ENCODE data around the gene SLC39A1. TPM values are rescaled to one million over a fixed set of nuclear protein-coding genes. Genes with fewer than 3 reads are reported as not detected.

The SLC39A1 gene
- total RNA-seq, 2 experiments from 2014 or later = 35.7 to 36.5 TPM

- H3K4me1 Mint-ChIP-seq (ENCODE audit: low read depth) = peaks cover 17% of the 10 kb centered on the region
- no peak for DNase-seq
- CTCF ChIA-PET = interaction anchor here (0.6 to 1.9 kb wide), 4 partner anchors 11 to 59 kb away, joined by 3 to 6 read pairs (median 4); partner anchors contain the start of gene DENND4B
- no peak overlapping the region for H3K4me3 Mint-ChIP-seq
- H3K36me3 Mint-ChIP-seq (ENCODE audit: low read depth) = peaks cover 29% of the 10 kb centered on the region
- POLR2A ChIA-PET = interaction anchor here (0.6 to 1.5 kb wide), 3 partner anchors 9 to 39 kb away, joined by 3 to 6 read pairs (median 4); partner anchors contain the start of gene CREB3L4
- no peaks in the 10 kb centered on the region for H3K27me3 Mint-ChIP-seq (ENCODE audit: low read depth)
- no peaks in the 10 kb centered on the region for H3K9me3 Mint-ChIP-seq (ENCODE audit: insufficient read depth)
- ATAC-seq = no peak
- H3K27ac Mint-ChIP-seq = peak overlapping the region; percentile 39
Measured at GRCh38 chr1:153928245-153928644, 35.1 kb downstream of the SLC39A1 start.

DNA sequence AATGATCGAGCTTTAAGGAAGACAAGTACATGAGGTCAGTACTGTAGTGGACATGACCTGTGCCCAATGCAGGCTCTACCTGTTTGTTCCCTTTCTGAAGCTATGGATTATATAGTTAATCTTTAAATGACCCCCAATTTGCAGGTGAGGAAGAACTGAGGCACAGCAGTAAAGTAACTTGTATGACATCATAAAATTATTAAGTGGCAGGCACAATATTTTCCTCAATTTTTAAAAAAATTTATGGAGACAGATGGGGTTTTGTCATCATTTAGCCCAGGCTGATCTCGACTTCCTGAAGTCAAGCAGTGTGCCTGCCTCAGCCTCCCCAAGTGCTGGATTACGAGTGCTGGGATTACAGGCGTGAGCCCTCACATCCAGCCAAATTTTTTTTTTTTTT, 36.9 kb downstream of the SLC39A1 start:
- no peak for ATAC-seq
- Mint-ChIP-seq H3K27me3 (ENCODE audit: low read depth) (no peaks in the 10 kb centered on the region), H3K27ac (no peak overlapping the region), H3K9me3 (ENCODE audit: insufficient read depth) (no peaks in the 10 kb centered on the region), H3K4me1 (ENCODE audit: low read depth) (peaks cover 20% of the 10 kb centered on the region), H3K4me3 (no peak overlapping the region), H3K36me3 (ENCODE audit: low read depth) (peaks cover 22% of the 10 kb centered on the region)
- CTCF ChIA-PET = interaction anchor here (1.2 kb wide), 1 partner anchor 19 kb away, joined by 7 read pairs; the partner anchor contains the start of gene DENND4B
- POLR2A ChIA-PET = interaction anchor here (1.2 to 1.9 kb wide), 2 partner anchors 13 to 19 kb away, joined by 4 to 8 read pairs; no protein-coding TSS in a partner anchor
- no peak for DNase-seq

GRCh38 chr1:153922972-153923925, 40.1 kb downstream of the SLC39A1 start, which contains the start of gene GATAD2B:
GATAD2B (minus strand) TSS chr1:153922972; CDS start chr1:153828347, 94,625 bp downstream.
- Mint-ChIP-seq H3K27ac (peak within 1 kb of the TSS; percentile 96), H3K4me3 (peak within 1 kb of the TSS; percentile 95), H3K27me3 (ENCODE audit: low read depth) (no peaks in the 10 kb centered on the region), H3K4me1 (ENCODE audit: low read depth) (peaks cover 38% of the 10 kb centered on the region), H3K36me3 (ENCODE audit: low read depth) (peaks cover 21% of the 10 kb centered on the region), H3K9me3 (ENCODE audit: insufficient read depth) (no peaks in the 10 kb centered on the region)
- ATAC-seq (peak; percentile 96), DNase-seq (peak; percentile 100)
- POLR2A ChIA-PET = interaction anchor here (0.6 to 3.7 kb wide), 26 partner anchors 10 to 406 kb away, joined by 3 to 71 read pairs (median 3); partner anchors contain the start of genes CREB3L4, CRTC2, DENND4B and JTB
- CTCF ChIA-PET = interaction anchor here (0.7 to 7.2 kb wide), 12 partner anchors 12 to 412 kb away, joined by 3 to 70 read pairs (median 4); partner anchors contain the start of genes CREB3L4, DENND4B and RAB13

DNA sequence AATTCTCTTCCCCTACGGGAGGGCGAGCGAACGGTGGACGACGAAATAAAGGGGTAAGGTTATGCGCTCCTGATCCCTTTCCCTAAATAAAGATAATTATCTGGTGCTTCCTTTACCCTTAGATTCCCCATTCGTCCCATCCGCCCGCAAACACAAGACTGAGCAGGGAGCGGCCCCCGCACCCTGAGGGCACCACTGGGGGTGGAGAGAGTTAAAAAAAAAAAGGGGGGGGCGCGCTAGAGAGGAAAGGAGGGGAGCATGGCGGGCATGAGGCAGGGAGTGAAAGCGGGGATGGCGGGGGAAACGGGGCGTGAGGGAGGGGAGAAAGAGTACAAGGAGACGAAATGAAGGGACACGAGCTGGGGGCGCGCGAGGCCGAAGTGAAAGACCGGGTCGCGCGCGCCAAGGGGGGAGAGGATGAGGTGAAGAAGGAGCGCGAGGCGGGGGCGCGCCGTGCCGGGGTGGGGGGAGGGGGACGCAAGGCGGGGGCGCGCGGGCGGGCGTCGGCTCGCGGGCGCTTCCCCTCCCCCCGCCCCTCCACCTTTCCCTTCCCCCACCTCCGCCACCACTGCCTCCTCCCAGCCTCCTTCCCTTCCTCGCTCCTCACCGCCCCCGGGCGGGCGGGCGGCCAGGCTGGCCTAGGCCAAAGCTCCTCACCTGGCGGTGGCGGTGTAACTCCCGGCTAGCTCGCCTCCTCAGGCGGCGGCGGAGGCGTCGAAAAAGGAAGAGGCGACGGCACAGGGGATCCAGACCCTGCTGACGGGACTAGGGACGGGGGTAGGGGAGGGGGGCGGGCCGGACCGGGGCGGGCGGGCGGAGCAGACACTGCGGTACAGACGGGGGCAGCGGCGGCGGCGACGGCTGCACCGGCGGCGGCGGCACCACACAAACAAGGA, 41.0 kb downstream of the SLC39A1 start:
- CTCF ChIA-PET = interaction anchor here (0.7 to 7.2 kb wide), 17 partner anchors 11 to 149 kb away, joined by 3 to 70 read pairs (median 6); partner anchors contain the start of genes CREB3L4, DENND4B and RAB13
- POLR2A ChIA-PET = interaction anchor here (0.7 to 3.7 kb wide), 14 partner anchors 9 to 235 kb away, joined by 3 to 71 read pairs (median 4); partner anchors contain the start of genes CREB3L4, CRTC2, DENND4B and JTB
- Mint-ChIP-seq H3K4me3 (peak overlapping the region; percentile 95), H3K9me3 (ENCODE audit: insufficient read depth) (no peaks in the 10 kb centered on the region), H3K27me3 (ENCODE audit: low read depth) (no peaks in the 10 kb centered on the region), H3K4me1 (ENCODE audit: low read depth) (peaks cover 42% of the 10 kb centered on the region), H3K27ac (peak overlapping the region; percentile 96), H3K36me3 (ENCODE audit: low read depth) (peaks cover 28% of the 10 kb centered on the region)
- ATAC-seq = peak; percentile 2
- DNase-seq = peak; percentile 80

DNA sequence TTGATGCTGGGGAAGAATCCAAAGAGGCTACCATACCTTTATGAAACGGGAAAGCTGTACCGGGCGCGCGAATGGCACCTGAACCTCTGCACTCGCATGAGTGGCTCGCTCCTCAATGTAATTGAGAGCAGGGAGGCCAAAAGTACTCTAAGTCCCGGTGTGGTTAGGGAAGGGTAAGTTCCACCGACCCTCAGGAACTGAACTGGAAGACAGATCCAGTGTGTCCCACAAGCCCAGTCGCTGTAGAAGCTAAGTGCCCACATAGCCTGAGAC, 41.6 kb downstream of the SLC39A1 start:
- H3K4me1 Mint-ChIP-seq (ENCODE audit: low read depth) = peaks cover 42% of the 10 kb centered on the region
- DNase-seq (no peak), ATAC-seq (no peak)
- CTCF ChIA-PET = interaction anchor here (0.7 to 7.2 kb wide), 13 partner anchors 10 to 148 kb away, joined by 3 to 70 read pairs (median 7); partner anchors contain the start of genes CREB3L4, DENND4B and RAB13
- H3K27me3 Mint-ChIP-seq (ENCODE audit: low read depth) = no peaks in the 10 kb centered on the region
- peak overlapping the region; percentile 96 for H3K27ac Mint-ChIP-seq
- peaks cover 28% of the 10 kb centered on the region for H3K36me3 Mint-ChIP-seq (ENCODE audit: low read depth)
- peak overlapping the region; percentile 82 for H3K4me3 Mint-ChIP-seq
- POLR2A ChIA-PET = interaction anchor here (1.1 to 3.7 kb wide), 8 partner anchors 23 to 116 kb away, joined by 3 to 71 read pairs (median 5); partner anchors contain the start of genes CREB3L4, CRTC2, DENND4B and JTB
- H3K9me3 Mint-ChIP-seq (ENCODE audit: insufficient read depth) = no peaks in the 10 kb centered on the region

- DNase-seq (peak; percentile 32), ATAC-seq (no peak)
- CTCF ChIA-PET = interaction anchor here (0.7 to 7.2 kb wide), 15 partner anchors 10 to 148 kb away, joined by 3 to 70 read pairs (median 6); partner anchors contain the start of genes CREB3L4, DENND4B, RAB13 and SLC27A3
- Mint-ChIP-seq H3K27ac (peak overlapping the region; percentile 96), H3K36me3 (ENCODE audit: low read depth) (peaks cover 30% of the 10 kb centered on the region), H3K27me3 (ENCODE audit: low read depth) (no peaks in the 10 kb centered on the region), H3K9me3 (ENCODE audit: insufficient read depth) (no peaks in the 10 kb centered on the region), H3K4me1 (ENCODE audit: low read depth) (peaks cover 44% of the 10 kb centered on the region), H3K4me3 (peak overlapping the region; percentile 82)
- POLR2A ChIA-PET = interaction anchor here (0.9 to 3.7 kb wide), 7 partner anchors 24 to 116 kb away, joined by 3 to 71 read pairs (median 4); partner anchors contain the start of genes CREB3L4, DENND4B, JTB and RPS27
Measured at GRCh38 chr1:153921080-153921802, 42.1 kb downstream of the SLC39A1 start.

GRCh38 chr1:153919876-153920852, 43.2 kb downstream of the SLC39A1 start:
- Mint-ChIP-seq H3K9me3 (ENCODE audit: insufficient read depth) (no peaks in the 10 kb centered on the region), H3K27ac (peak overlapping the region; percentile 72), H3K27me3 (ENCODE audit: low read depth) (no peaks in the 10 kb centered on the region), H3K36me3 (ENCODE audit: low read depth) (peaks cover 32% of the 10 kb centered on the region), H3K4me3 (peak overlapping the region; percentile 82), H3K4me1 (ENCODE audit: low read depth) (peaks cover 45% of the 10 kb centered on the region)
- ChIA-PET POLR2A (interaction anchor here (0.7 to 3.7 kb wide), 9 partner anchors 8 to 238 kb away, joined by 3 to 71 read pairs (median 3); partner anchors contain the start of genes CREB3L4, DENND4B and RPS27), CTCF (interaction anchor here (0.6 to 7.2 kb wide), 21 partner anchors 10 to 147 kb away, joined by 3 to 70 read pairs (median 5); partner anchors contain the start of genes CREB3L4, DENND4B, RAB13 and SLC27A3)
- DNase-seq (peak; percentile 59), ATAC-seq (peak; percentile 1)

- Mint-ChIP-seq H3K4me1 (ENCODE audit: low read depth) (peaks cover 42% of the 10 kb centered on the region), H3K27me3 (ENCODE audit: low read depth) (no peaks in the 10 kb centered on the region), H3K36me3 (ENCODE audit: low read depth) (peaks cover 35% of the 10 kb centered on the region), H3K9me3 (ENCODE audit: insufficient read depth) (no peaks in the 10 kb centered on the region), H3K4me3 (no peak overlapping the region), H3K27ac (no peak overlapping the region)
- CTCF ChIA-PET = interaction anchor here (0.7 to 1.1 kb wide), 2 partner anchors 21 to 51 kb away, joined by 3 read pairs; partner anchors contain the start of gene CREB3L4
- ATAC-seq = no peak
- no peak for DNase-seq
- POLR2A ChIA-PET = no interaction called here
Measured at GRCh38 chr1:153916297-153916696, 47.0 kb downstream of the SLC39A1 start.

DNA sequence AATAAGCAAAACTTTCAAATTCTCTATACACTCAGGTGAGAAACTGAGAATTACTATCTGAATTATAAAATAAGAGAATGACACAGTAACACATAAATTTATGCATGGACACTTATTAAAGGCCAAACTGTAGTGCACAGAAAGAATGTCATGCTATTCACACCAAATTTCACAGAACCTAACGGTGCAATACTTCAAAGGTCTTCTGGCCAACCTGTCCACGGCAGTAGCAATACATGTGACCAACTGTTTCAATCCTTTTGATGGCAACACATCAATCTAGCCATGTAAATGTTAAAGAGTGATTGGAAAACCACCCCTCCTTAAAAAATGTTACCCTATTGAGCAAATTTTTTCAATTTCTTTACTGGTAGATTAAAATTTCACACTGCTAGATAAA, 51.0 kb downstream of the SLC39A1 start:
- DNase-seq (no peak), ATAC-seq (no peak)
- CTCF ChIA-PET = interaction anchor here (0.7 to 1.2 kb wide), 3 partner anchors 9 to 115 kb away, joined by 3 to 4 read pairs (median 3); no protein-coding TSS in a partner anchor
- Mint-ChIP-seq H3K9me3 (ENCODE audit: insufficient read depth) (no peaks in the 10 kb centered on the region), H3K4me1 (ENCODE audit: low read depth) (peaks cover 9% of the 10 kb centered on the region), H3K27ac (no peak overlapping the region), H3K27me3 (ENCODE audit: low read depth) (no peaks in the 10 kb centered on the region), H3K4me3 (no peak overlapping the region), H3K36me3 (ENCODE audit: low read depth) (peaks cover 22% of the 10 kb centered on the region)
- POLR2A ChIA-PET = interaction anchor here (0.9 kb wide), 1 partner anchor 12 kb away, joined by 4 read pairs; no protein-coding TSS in a partner anchor

Measured in activated CD8-positive, alpha-beta T cell treated with anti-CD3 and anti-CD28 coated beads, Interleukin-2, amount 10 ng/mL, durations not matched to agents 7 days and 5 days (primary cell).